Smooth muscle cell (in vitro differentiated cells): ENCODE results near the gene CHTF8. TPM values are rescaled to one million over a fixed set of nuclear protein-coding genes. Genes with fewer than 3 reads are reported as not detected.

Source experiments
- DNase-seq: peaks from one replicate; lab custom pipeline; 2025; ENCODE audit not compliant: unreplicated experiment; lab: John Stamatoyannopoulos, UW
- H2AFZ ChIP-seq: fragments of 200-600 bp; sonication (generic); 2 replicates; pipeline ENCODE4 v1.6.0; 2016; ENCODE audit warnings: antibody characterized with exemption, low read depth, mild to moderate bottlenecking
- H3F3A ChIP-seq: fragments of 200-600 bp; sonication (generic); 2 replicates; pipeline ENCODE4 v1.6.0; 2017; ENCODE audit warnings: antibody characterized with exemption, low read depth
- H3K27ac ChIP-seq: fragments of 200-600 bp; sonication (generic); 2 replicates; pipeline ENCODE4 v1.5.1; 2016; ENCODE audit warnings: low read depth, mild to moderate bottlenecking
- H3K27me3 ChIP-seq: fragments of 200-600 bp; sonication (generic); 2 replicates; pipeline ENCODE4 v1.6.1; 2016; ENCODE audit warnings: low read depth, mild to moderate bottlenecking
- H3K36me3 ChIP-seq: fragments of 200-600 bp; sonication (generic); 2 replicates; pipeline ENCODE4 v1.5.1; 2016; ENCODE audit warnings: low read depth
- H3K4me1 ChIP-seq: fragments of 200-600 bp; sonication (generic); 2 replicates; pipeline ENCODE4 v1.5.1; 2016; ENCODE audit warnings: low read depth
- H3K4me2 ChIP-seq: fragments of 200-600 bp; sonication (generic); 2 replicates; pipeline ENCODE4 v1.6.0; 2016; ENCODE audit warnings: mild to moderate bottlenecking
- H3K4me3 ChIP-seq: fragments of 200-600 bp; sonication (generic); 2 replicates; pipeline ENCODE4 v1.5.1; 2016; ENCODE audit warnings: mild to moderate bottlenecking
- H3K79me2 ChIP-seq: fragments of 200-600 bp; sonication (generic); 2 replicates; pipeline ENCODE4 v1.6.0; 2016; ENCODE audit warnings: low read depth, mild to moderate bottlenecking
- H3K9ac ChIP-seq: fragments of 200-600 bp; sonication (generic); 2 replicates; pipeline ENCODE4 v1.6.0; 2016; ENCODE audit warnings: low read depth
- H3K9me3 ChIP-seq: fragments of 200-600 bp; sonication (generic); replicated peaks from 2 replicates; pipeline ENCODE4 v1.5.1; 2016; ENCODE audit warnings: low read depth
- H4K20me1 ChIP-seq: fragments of 200-600 bp; sonication (generic); 2 replicates; pipeline ENCODE4 v1.6.0; 2016; ENCODE audit warnings: low read depth
- CTCF ChIP-seq: fragments of 200-600 bp; sonication (generic); IDR thresholded peaks from 2 replicates; pipeline ENCODE4 v1.5.1; 2017; ENCODE audit warnings: borderline replicate concordance, mild to moderate bottlenecking, antibody characterized with exemption; ENCODE audit not compliant: insufficient read depth, poor library complexity, severe bottlenecking
- WGBS: methylation state at CpG from one replicate; pipeline ENCODE4 v1.1.7; 2016; ENCODE audit warnings: low lambda C conversion rate; 5-methylcytosine and 5-hydroxymethylcytosine counted together
- polyA plus RNA-seq: library from polyadenylated mRNA; unstranded; fragments of >200 nt; fragmentation: Nextera tagmentation; extraction: Ambion mirVana; gene quantifications from 2 replicates; pipeline ENCODE4 v1.2.1, GENCODE V29; 2016
- total RNA-seq: library from RNA; depleted of rRNA; stranded (reverse); fragments of >200 nt; gene quantifications from 2 replicates; pipeline ENCODE4 v1.2.3, GENCODE V29; 2014

The CHTF8 gene
- total and polyA plus RNA-seq, 2 experiments from 2014 or later = 77.7 to 83.8 TPM

GRCh38 chr16:69169051-69169450, 36.7 kb upstream of the CHTF8 start:
- Histone ChIP-seq H3K79me2 (no peaks in the 10 kb centered on the region), H3K9me3 (no peaks in the 10 kb centered on the region), H2AFZ (no peak overlapping the region), H3K36me3 (peaks cover 17% of the 10 kb centered on the region), H3K4me2 (no peak overlapping the region), H3K27ac (no peak overlapping the region), H4K20me1 (peaks cover 7% of the 10 kb centered on the region), H3K4me1 (peaks cover 7% of the 10 kb centered on the region), H3K27me3 (no peaks in the 10 kb centered on the region), H3K4me3 (no peak overlapping the region), H3K9ac (no peak overlapping the region), H3F3A (peaks cover 21% of the 10 kb centered on the region)
- DNase-seq = no peak
- TF ChIP-seq CTCF = no peak
- 74% methylated on average over 4 of the region's 4 CpGs for WGBS

GRCh38 chr16:69166946-69167930, 34.9 kb upstream of the CHTF8 start:
- Histone ChIP-seq H3K27me3 (no peaks in the 10 kb centered on the region), H3K4me1 (peaks cover 7% of the 10 kb centered on the region), H3K27ac (peak overlapping the region; percentile 7), H4K20me1 (peaks cover 7% of the 10 kb centered on the region), H3K4me2 (no peak overlapping the region), H3F3A (peaks cover 21% of the 10 kb centered on the region), H3K79me2 (no peaks in the 10 kb centered on the region), H3K9me3 (no peaks in the 10 kb centered on the region), H3K36me3 (peaks cover 26% of the 10 kb centered on the region), H3K9ac (no peak overlapping the region), H3K4me3 (no peak overlapping the region), H2AFZ (no peak overlapping the region)
- 81% methylated on average over 7 of the region's 7 CpGs for WGBS
- no peak for TF ChIP-seq CTCF
- DNase-seq = no peak

GRCh38 chr16:69166221-69166833, 33.9 kb upstream of the CHTF8 start:
- 42% methylated on average over 8 of the region's 8 CpGs for WGBS
- Histone ChIP-seq H3K27ac (peak overlapping the region; percentile 7), H3K4me3 (no peak overlapping the region), H3K36me3 (peaks cover 26% of the 10 kb centered on the region), H3K27me3 (no peaks in the 10 kb centered on the region), H3K4me2 (no peak overlapping the region), H3K4me1 (peaks cover 5% of the 10 kb centered on the region), H3K9ac (no peak overlapping the region), H3F3A (peaks cover 19% of the 10 kb centered on the region), H2AFZ (no peak overlapping the region), H3K9me3 (no peaks in the 10 kb centered on the region), H3K79me2 (no peaks in the 10 kb centered on the region), H4K20me1 (peaks cover 7% of the 10 kb centered on the region)
- TF ChIP-seq CTCF = no peak
- no peak for DNase-seq
